ENCODE results near the gene ACIN1.

The ACIN1 gene

GRCh38 chr14:23057757-23058653 is 36.9 kb downstream of the ACIN1 start:
- no peak for DNase-seq

- DNase-seq: no peak
These were observed 37.8 kb downstream of the ACIN1 start, which contains the start of gene CDH24 for GRCh38 chr14:23056956-23057756. Gene CDH24, minus strand, starts transcription at chr14:23057520. Its CDS starts 1,787 bp downstream, at chr14:23055733.

GRCh38 chr14:23056145-23056955 is 38.6 kb downstream of the ACIN1 start:
- no peak for DNase-seq

GRCh38 chr14:23055621-23056144 is 39.3 kb downstream of the ACIN1 start:
- no peak for DNase-seq

- no peak for DNase-seq
These were observed 39.8 kb downstream of the ACIN1 start for GRCh38 chr14:23055147-23055550.

- no peak for DNase-seq
These were observed 40.7 kb downstream of the ACIN1 start for GRCh38 chr14:23054000-23054811.

GRCh38 chr14:23053426-23053825 is 41.5 kb downstream of the ACIN1 start:
- no peak for DNase-seq

GRCh38 chr14:23052671-23053070 is 42.3 kb downstream of the ACIN1 start:
- DNase-seq: no peak

GRCh38 chr14:23052182-23052623 is 42.7 kb downstream of the ACIN1 start:
- DNase-seq: no peak

- no peak for DNase-seq
These were observed 43.5 kb downstream of the ACIN1 start for GRCh38 chr14:23051141-23052057.

GRCh38 chr14:23049011-23049410 is 45.9 kb downstream of the ACIN1 start:
- DNase-seq: no peak

GRCh38 chr14:23047751-23048693 is 46.9 kb downstream of the ACIN1 start:
- no peak for DNase-seq

- no peak for DNase-seq
These were observed 47.8 kb downstream of the ACIN1 start for GRCh38 chr14:23047034-23047634.

- DNase-seq: no peak
These were observed 49.2 kb downstream of the ACIN1 start for GRCh38 chr14:23045419-23046357.

- DNase-seq: no peak
These were observed 50.1 kb downstream of the ACIN1 start for GRCh38 chr14:23044840-23045239.

GRCh38 chr14:23043754-23044153 is 51.2 kb downstream of the ACIN1 start:
- no peak for DNase-seq
